Measurements from ENCODE around the gene ATXN1. TPM values are rescaled to one million over a fixed set of nuclear protein-coding genes. Genes with fewer than 3 reads are reported as not detected.
A peak's percentile ranks its signal among the peaks of the same experiment; 100 is the strongest.
"Not testable (repeated sequence)": the region's sequence is repeated elsewhere in the genome, so short reads cannot be mapped to it uniquely, and the experiment has no call there.

ATXN1 gene
- total RNA-seq, 1 donor from 2014 or later = 60.0 TPM

DNA sequence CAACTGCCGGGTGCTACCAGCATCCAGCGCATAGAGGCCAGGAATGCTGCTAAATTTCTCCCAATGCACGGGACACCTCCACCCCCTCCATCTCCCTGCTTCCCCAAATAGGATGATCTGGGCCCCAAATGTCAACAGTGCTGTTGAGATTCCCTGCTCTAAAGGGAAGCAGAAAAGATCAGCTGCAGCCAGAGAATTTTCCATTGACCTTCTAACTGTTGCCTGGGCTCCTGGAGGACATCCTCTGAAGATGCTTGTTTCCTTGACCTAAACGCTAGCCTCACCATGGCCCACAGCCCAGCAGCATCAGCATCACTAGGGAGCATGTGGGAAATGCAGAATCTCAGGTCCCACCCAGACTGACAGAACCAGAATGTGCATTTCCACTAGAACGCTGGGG, 361.6 kb downstream of the ATXN1 start:
- DNase-seq (ENCODE audit: low read depth) = no peak

DNA sequence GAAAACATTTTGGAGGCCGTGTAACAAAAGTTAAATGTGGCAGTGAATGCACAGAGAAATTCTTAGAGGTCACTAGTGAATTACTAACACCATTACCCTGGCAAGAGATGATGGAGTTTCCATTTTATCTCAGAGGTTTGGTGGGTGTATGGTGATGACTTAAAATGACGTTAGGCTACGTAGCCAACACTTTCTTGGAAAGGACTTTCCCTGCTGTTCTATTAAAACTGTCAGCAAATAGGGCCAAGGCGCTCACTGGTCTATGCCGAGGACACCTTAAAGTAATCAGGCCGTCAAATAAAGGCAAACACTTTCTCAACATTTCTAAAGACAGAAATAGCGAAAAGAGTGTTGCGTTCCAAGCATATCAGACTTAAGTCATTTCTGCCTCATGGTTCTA, 362.1 kb downstream of the ATXN1 start:
- no peak for DNase-seq (ENCODE audit: low read depth)

DNA sequence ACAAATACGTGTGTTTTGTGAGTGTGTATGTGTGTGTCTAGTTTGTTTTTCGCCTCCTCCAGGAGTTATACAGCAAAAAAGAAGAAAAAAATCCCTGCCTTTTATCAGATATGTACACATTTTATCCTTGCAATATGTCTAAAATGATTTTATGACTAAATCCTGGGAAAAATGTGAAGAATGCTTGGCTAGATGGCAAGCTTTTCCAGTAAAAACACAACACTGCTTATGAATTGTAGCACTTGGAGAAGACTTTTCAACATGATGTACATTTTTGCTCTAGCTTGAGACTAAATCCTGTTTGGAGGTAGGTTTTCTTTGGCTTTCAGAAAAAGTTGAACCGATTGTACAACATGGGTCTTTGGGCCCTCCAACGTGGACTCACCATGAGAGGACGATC, 362.7 kb downstream of the ATXN1 start:
- DNase-seq (ENCODE audit: low read depth) = no peak

- DNase-seq (ENCODE audit: low read depth) = no peak
These were observed 363.6 kb downstream of the ATXN1 start for GRCh38 chr6:16397623-16398022.

- no peak for DNase-seq (ENCODE audit: low read depth)
These were observed 364.6 kb downstream of the ATXN1 start for GRCh38 chr6:16396497-16397319.

DNA sequence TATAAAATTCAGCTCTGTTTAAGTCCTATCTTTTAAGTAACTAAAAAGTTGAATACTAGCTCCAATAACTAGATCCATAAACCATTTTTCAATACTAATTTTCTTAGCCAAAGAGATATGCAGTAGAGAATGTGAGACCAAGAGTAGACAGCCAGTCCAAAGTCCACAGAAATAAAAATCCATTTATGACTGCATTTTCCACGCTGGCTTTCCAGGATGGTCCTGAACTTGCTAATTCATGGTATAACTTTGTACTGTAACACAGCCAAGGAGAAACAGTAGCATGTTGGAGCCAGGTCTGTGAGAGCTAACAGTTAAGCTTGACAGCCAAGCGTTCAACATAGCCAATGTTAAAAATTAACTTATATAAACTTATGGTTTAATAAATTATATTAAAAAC, 366.6 kb downstream of the ATXN1 start:
- no peak for DNase-seq (ENCODE audit: low read depth)

DNA sequence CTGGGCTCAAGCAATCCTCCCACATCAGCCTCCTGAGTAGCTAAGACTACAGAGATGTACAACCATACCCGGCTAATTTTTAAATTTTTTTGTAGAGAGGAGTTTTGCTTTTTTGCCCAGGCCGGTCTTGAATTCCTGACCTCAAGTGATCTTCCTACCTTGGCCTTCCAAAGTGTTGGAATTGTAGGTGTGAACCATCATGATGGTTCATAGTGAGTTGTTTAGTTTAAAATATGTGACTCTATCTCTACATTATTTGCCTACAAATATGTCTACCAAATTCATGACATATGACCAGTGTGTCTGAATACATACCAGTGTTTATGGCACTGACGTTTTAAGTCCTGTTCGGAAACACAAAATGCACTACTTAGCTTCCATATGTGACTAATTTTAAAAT, 367.9 kb downstream of the ATXN1 start:
- DNase-seq (ENCODE audit: low read depth) = no peak

- no peak for DNase-seq (ENCODE audit: low read depth)
These were observed 369.2 kb downstream of the ATXN1 start for GRCh38 chr6:16392010-16392409.

DNA sequence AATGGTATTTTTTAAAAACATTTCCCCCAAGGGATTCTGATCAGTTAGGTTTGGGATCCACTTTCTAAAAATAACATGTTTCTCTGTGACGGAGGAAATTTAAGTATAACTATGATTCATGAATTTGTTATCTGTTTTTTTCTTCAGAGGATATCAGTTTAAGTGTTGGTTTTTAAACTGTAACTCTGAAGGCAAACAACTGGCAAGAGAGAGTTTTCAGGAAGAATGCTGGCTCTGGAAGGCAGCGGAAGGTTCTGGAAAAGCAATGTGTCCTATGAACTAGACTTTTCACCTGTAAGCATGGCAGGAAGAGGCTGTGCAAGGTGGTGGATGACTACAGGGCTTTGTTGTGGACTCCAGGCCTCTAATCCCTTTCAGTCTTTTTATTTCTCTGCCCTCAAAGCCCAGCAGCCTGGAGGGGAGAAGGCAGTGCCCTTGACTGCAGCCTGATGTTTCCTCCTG, 369.8 kb downstream of the ATXN1 start:
- peak; percentile 38 for DNase-seq (ENCODE audit: low read depth)

DNA sequence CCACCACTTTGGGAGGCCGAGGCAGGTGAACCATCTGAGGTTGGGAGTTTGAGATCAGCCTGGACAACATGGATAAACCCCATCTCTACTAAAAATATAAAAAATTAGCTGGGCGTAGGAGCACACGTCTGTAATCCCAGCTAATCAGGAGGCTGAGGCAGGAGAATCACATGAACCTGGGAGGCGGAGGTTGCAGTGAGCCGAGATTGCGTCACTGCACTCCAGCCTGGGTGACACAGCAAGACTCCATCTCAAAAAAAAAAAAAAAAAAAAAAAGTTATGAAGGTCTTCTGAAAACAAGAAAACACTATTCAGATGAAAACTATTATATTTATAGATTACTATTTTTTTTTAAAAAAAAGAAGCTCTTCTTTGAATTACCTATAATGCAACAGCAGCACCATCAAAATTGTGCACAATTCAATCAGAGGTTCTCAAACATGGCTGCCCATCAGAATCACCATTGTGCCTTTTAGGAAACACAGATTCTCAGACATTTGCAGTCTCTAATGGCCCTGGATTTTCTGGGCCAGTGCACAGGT, 370.3 kb downstream of the ATXN1 start:
- DNase-seq (ENCODE audit: low read depth) = not testable (repeated sequence)

DNA sequence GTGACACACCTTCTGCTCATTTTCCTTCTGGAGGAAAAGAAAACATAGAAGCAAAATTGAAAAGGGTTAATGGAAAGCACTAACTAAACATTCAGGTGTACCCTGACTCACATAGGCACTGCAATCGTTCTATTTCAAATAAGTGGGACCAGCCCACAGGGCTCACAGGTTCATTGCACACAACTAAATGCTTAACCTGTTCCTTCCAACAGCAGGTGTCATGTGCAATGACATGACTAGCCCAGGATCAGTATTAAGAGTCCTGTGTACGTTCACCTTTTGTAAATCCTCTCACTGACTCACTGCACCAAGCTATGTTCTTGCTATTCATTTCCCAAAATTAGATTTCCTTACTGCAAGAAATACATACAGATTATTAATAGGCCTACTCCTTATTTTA, 371.6 kb downstream of the ATXN1 start:
- DNase-seq (ENCODE audit: low read depth) = no peak

DNA sequence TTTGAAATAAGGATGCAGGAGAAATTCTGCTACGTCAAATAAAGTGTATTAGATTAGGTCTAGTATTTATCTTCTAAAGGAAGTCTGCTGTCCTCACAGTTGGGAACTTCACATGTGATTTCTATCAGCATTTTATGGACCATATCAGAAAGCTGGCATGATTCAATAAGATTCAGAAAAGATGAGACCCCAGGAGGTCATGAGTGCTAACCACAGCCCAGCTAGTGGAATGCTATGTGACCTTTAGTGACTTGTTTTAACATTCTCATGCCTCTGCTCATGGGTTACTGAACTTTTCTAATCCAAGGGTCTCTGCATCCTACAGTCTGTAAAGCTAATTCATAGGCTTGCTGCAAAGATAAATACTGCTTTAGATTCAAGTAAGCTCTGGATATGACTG, 372.8 kb downstream of the ATXN1 start:
- DNase-seq (ENCODE audit: low read depth) = peak; percentile 27

GRCh38 chr6:16386057-16386456, 375.2 kb downstream of the ATXN1 start:
- no peak for DNase-seq (ENCODE audit: low read depth)

DNA sequence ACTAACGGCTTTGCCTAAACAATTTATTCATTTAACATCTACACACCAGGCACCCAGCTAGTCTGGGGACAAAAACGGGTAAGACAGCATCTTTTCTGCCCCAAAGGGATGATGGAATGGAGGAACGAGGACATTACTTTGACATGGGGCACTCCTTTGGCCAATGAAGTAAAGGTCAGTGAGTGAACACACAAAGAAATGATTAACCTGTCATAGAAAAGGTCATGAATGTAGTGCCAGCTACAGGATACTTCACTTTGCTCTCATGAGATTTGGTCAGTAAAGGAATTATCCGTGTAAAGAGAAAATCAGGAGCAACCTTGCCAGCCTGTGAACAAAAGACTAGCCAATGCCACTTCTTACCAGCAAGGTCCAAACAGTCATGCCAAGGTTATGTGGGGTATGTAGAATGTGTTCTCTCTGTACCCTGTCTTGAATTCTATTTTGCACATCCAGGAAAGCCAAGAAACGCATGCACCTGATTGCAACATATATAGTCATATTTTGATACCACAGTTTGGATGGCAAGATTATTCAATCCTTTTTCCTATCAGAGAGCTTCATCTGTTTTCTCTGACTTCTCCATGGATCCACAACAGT, 377.6 kb downstream of the ATXN1 start:
- no peak for DNase-seq (ENCODE audit: low read depth)

- not testable (repeated sequence) for DNase-seq (ENCODE audit: low read depth)
These were observed 379.3 kb downstream of the ATXN1 start for GRCh38 chr6:16381968-16382367.

DNA sequence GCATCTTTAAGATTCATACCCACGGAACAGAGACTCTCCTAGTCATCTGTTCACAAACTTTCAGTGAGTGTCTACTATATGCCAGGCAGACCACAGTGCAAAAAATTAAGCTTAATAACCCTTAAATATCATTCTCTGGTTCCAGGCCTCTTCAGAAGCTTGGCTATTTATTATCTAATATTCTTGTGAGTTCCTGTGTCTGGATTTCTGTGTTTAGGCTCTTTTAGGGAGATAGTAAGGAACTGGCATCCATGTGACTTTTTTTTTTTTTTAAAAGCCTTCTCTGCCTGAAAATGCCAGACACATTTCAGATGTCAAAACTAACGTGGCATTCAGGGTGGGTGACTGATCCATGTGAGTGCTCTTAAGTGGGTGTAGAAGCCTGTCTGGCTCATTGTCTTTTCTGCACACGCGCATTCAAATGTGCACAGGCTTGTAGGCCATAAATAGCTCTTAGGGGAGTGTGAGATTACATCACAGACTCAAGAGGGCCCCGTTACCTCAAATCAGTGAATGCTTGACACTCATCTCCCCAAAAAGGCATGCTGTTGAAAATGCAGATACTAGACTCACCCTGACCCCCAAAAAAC, 380.9 kb downstream of the ATXN1 start:
- DNase-seq (ENCODE audit: low read depth) = no peak

GRCh38 chr6:16378360-16378759, 382.9 kb downstream of the ATXN1 start:
- not testable (repeated sequence) for DNase-seq (ENCODE audit: low read depth)

DNA sequence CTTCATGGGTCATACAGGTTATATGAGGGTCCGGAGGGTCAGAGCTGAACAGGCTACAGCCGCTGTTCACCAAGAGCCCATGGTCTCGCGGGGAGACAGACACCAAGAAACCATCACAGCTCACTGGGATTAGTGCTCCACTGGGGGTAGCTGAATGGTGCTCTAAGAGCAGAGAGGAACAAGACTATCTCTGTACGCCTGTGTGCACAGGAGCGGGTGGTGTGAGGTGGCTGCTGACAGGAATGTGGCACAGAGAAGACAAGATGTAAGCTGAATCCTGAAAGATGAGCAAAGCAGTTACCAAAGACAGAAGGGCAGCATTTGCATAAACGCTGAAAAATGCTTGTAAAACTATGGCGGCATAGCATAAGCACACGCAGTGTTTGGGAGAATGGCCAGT, 383.8 kb downstream of the ATXN1 start:
- DNase-seq (ENCODE audit: low read depth) = no peak

DNA sequence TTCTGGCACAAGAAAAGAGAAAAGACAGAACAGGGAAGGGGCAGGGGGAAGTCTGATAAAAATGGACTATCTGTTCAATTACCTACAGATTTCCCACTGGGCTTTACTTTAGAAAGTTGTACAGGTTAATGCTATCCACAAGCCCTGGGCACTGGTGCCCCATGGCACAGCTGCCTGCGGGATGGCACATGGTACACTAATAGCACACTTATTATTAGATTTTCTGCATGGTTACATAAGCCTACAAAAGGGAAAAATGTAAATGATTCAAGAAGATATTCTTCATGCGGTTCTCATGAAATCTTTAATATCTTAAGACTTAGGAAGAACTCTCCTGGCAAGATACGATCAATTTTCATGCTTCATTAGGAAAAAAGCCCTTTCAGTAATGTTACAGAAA, 385.4 kb downstream of the ATXN1 start:
- DNase-seq (ENCODE audit: low read depth) = peak; percentile 30

GRCh38 chr6:16375206-16375605, 386.1 kb downstream of the ATXN1 start:
- DNase-seq (ENCODE audit: low read depth) = no peak

- no peak for DNase-seq (ENCODE audit: low read depth)
These were observed 386.6 kb downstream of the ATXN1 start for GRCh38 chr6:16374461-16375200.

Measured in myocyte (in vitro differentiated cells).